Stomach (tissue), 9 donors: ENCODE measurements around the gene DNAJC4. TPM values are rescaled to one million over a fixed set of nuclear protein-coding genes. Genes with fewer than 3 reads are reported as not detected.
A peak's percentile ranks its signal among the peaks of the same experiment; 100 is the strongest.

Experiments used
- DNase-seq, 2 donors: peaks; one replicate each; pipeline versions ENCODE4 v3.0.0 to v3.0.0-alpha.2; 2013 to 2019
- H3K27ac ChIP-seq, 5 donors: fragments of 200-600 bp in 4 of 5; sonication (generic) in 4 of 5; one replicate each; pipeline ENCODE4 v1.5.1; 2013 to 2019; ENCODE audit warnings: mild to moderate bottlenecking in 1 of 5, moderate library complexity in 1 of 5
- H3K27me3 ChIP-seq, 3 donors: fragments of 200-600 bp; sonication (generic); one replicate each; pipeline ENCODE4 v1.5.1; 2017 to 2019; ENCODE audit warnings: mixed run types in 1 of 3
- H3K36me3 ChIP-seq, 4 donors: fragments of 200-600 bp; sonication (generic); 1 replicate in 3 of 4; 2 replicates in 1 of 4; pipeline ENCODE4 v1.5.1; 2016 to 2019
- H3K4me1 ChIP-seq, 4 donors: fragments of 200-600 bp; sonication (generic); one replicate each; pipeline ENCODE4 v1.5.1; 2016 to 2019
- H3K4me3 ChIP-seq, 4 donors: fragments of 200-600 bp; sonication (generic) in 3 of 4; one replicate each; pipeline ENCODE4 v1.5.1; 2016 to 2019; ENCODE audit warnings: mild to moderate bottlenecking in 1 of 4
- H3K9me3 ChIP-seq, 4 donors: fragments of 200-600 bp; sonication (generic); one replicate each; pipeline ENCODE4 v1.5.1; 2016 to 2019
- CTCF ChIP-seq, 7 experiments: fragments of 450-650 bp in 4 of 7; fragments of 200-600 bp in 3 of 7; sonication (generic) in 3 of 7; IDR thresholded peaks; one replicate each; pipeline ENCODE4 v1.5.1; 2016 to 2019; ENCODE audit warnings: antibody characterized with exemption in 7 of 7, control low read depth in 2 of 7, mild to moderate bottlenecking in 1 of 7
- EP300 ChIP-seq: sonication (generic); formaldehyde crosslinking; IDR thresholded peaks from one replicate; pipeline ENCODE4 v1.6.1; 2017; ENCODE audit warnings: antibody characterized with exemption
- POLR2A ChIP-seq, 4 donors: fragments of 450-650 bp; IDR thresholded peaks; one replicate each; pipeline ENCODE4 v1.6.1; 2016; ENCODE audit warnings: antibody characterized with exemption in 4 of 4, control low read depth in 2 of 4, mild to moderate bottlenecking in 1 of 4, moderate library complexity in 1 of 4
- POLR2AphosphoS5 ChIP-seq, 3 donors: sonication (generic); formaldehyde crosslinking; IDR thresholded peaks; one replicate each; pipeline ENCODE4 v1.6.1; 2016; ENCODE audit warnings: antibody characterized with exemption in 3 of 3
- WGBS, 5 donors: extraction: QIAGEN DNeasy Blood & Tissue Kit in 3 of 5; methylation state at CpG; one replicate each; pipeline versions ENCODE4 v1.1.5 to v1.1.7; 2013 to 2018; 5-methylcytosine and 5-hydroxymethylcytosine counted together
- intact Hi-C: fragments of 100-400 bp; cut with DNase I; formaldehyde crosslinking; loops from one replicate; pipeline ENCODE4 v1.15.1; 2023; ENCODE audit warnings: low total_unique reads
- polyA plus RNA-seq, 3 donors: library from polyadenylated mRNA; stranded (reverse); fragments of 200-250 nt; gene quantifications; one replicate each; pipeline ENCODE4 v1.2.3, GENCODE V29; 2013
- total RNA-seq, 5 donors: library from RNA; depleted of rRNA; stranded (reverse); fragments of >200 nt; gene quantifications; one replicate each; pipeline versions ENCODE4 v1.1.0 to v1.2.3, GENCODE V29; 2014 to 2016
- donor health status: healthy with polysubstance abuse.
- donor health status: Bipolar disorder and iron deficiency.
- donor health status: healthy.

The DNAJC4 gene
- total and polyA plus RNA-seq, 8 donors: 8.3 to 115 (median 42.8) TPM

GRCh38 chr11:64225608-64226506 lies 4.5 kb upstream of the DNAJC4 start, which contains the start of the genes NUDT22 and TRPT1:
TSS of gene NUDT22 (plus strand) at chr11:64226274. CDS start at chr11:64226653, 379 bp downstream.
TSS of gene TRPT1 (minus strand) at chr11:64226186. CDS start at chr11:64225860, 326 bp downstream.
- TF ChIP-seq POLR2AphosphoS5 (IDR thresholded peaks at IDR 0.05) (peak; percentile 56 to 98 (median 87)), POLR2A (IDR thresholded peaks at IDR 0.05) (peak in 1 of 4 donors; percentile 52), CTCF (IDR thresholded peaks at IDR 0.05) (no peak), EP300 (no peak)
- H3K36me3 ChIP-seq: peaks cover 10 to 32% (median 29%) of the 10 kb centered on the region in 4 donors
- H3K9me3 ChIP-seq: no peaks in the 10 kb centered on the region
- 0 to 1% (median 0%) methylated on average over 10 to 54 of the region's 54 CpGs for WGBS, 5 donors
- intact Hi-C loops: no loop called here
- peak within 1 kb of the TSS; percentile 94 to 97 (median 96) for H3K27ac ChIP-seq
- no peaks in the 10 kb centered on the region for H3K27me3 ChIP-seq
- peaks cover 33 to 61% (median 53%) of the 10 kb centered on the region in 4 donors for H3K4me1 ChIP-seq
- DNase-seq: peak; percentile 95 to 96
- H3K4me3 ChIP-seq: peak within 1 kb of the TSS; percentile 70 to 90 (median 74)

GRCh38 chr11:64226507-64227051 lies 3.8 kb upstream of the DNAJC4 start:
- 0 to 20% (median 3%) methylated on average over 5 to 26 of the region's 26 CpGs for WGBS, 5 donors
- Histone ChIP-seq H3K36me3 (peaks cover 4 to 25% (median 22%) of the 10 kb centered on the region in 4 donors), H3K4me1 (peaks cover 41 to 68% (median 61%) of the 10 kb centered on the region in 4 donors), H3K4me3 (peak overlapping the region; percentile 70 to 90 (median 74)), H3K27ac (peak overlapping the region; percentile 94 to 97 (median 96)), H3K9me3 (no peaks in the 10 kb centered on the region), H3K27me3 (no peaks in the 10 kb centered on the region)
- peak; percentile 68 to 74 for DNase-seq
- intact Hi-C loops: no loop called here
- TF ChIP-seq POLR2AphosphoS5 (IDR thresholded peaks at IDR 0.05) (peak in 2 of 3 donors; percentile 60), POLR2A (IDR thresholded peaks at IDR 0.05) (no peak)

GRCh38 chr11:64227405-64227956 lies 2.9 kb upstream of the DNAJC4 start:
- 50 to 72% (median 59%) methylated on average over 2 to 3 of the region's 3 CpGs for WGBS, 5 donors
- TF ChIP-seq EP300 (no peak), POLR2A (IDR thresholded peaks at IDR 0.05) (no peak), POLR2AphosphoS5 (IDR thresholded peaks at IDR 0.05) (no peak), CTCF (IDR thresholded peaks at IDR 0.05) (no peak)
- peaks cover 4 to 21% (median 18%) of the 10 kb centered on the region in 4 donors for H3K36me3 ChIP-seq
- DNase-seq: peak; percentile 41 to 65
- H3K9me3 ChIP-seq: no peaks in the 10 kb centered on the region
- H3K4me1 ChIP-seq: peaks cover 42 to 77% (median 70%) of the 10 kb centered on the region in 4 donors
- intact Hi-C loops: no loop called here
- peak overlapping the region in 3 of 4 donors; percentile 70 to 76 (median 72) for H3K4me3 ChIP-seq
- H3K27me3 ChIP-seq: no peaks in the 10 kb centered on the region
- H3K27ac ChIP-seq: peak overlapping the region; percentile 94 to 97 (median 96)

GRCh38 chr11:64229090-64229743 lies 1.1 kb upstream of the DNAJC4 start:
- DNase-seq: peak in 1 of 2 donors; percentile 13
- H3K36me3 ChIP-seq: peaks cover 0 to 4% (median 3%) of the 10 kb centered on the region in 4 donors
- intact Hi-C loops: no loop called here
- no peak for TF ChIP-seq POLR2A (IDR thresholded peaks at IDR 0.05)
- TF ChIP-seq POLR2AphosphoS5 (IDR thresholded peaks at IDR 0.05): no peak
- TF ChIP-seq CTCF (IDR thresholded peaks at IDR 0.05): no peak
- TF ChIP-seq EP300: no peak
- H3K9me3 ChIP-seq: no peaks in the 10 kb centered on the region
- WGBS, 5 donors: 79 to 89% (median 84%) methylated on average over 7 to 12 of the region's 12 CpGs
- H3K27me3 ChIP-seq: no peaks in the 10 kb centered on the region
- H3K4me3 ChIP-seq: peak overlapping the region in 3 of 4 donors; percentile 66 to 72 (median 68)
- H3K27ac ChIP-seq: peak overlapping the region; percentile 91 to 96 (median 94)
- peaks cover 56 to 84% (median 81%) of the 10 kb centered on the region in 4 donors for H3K4me1 ChIP-seq
